Testis (tissue), 3 donors: ENCODE measurements around the gene SLC29A1. TPM values are rescaled to one million over a fixed set of nuclear protein-coding genes. Genes with fewer than 3 reads are reported as not detected.

ENCODE experiments used
- DNase-seq: peaks from one replicate; pipeline ENCODE4 v3.0.0-alpha.2; 2019
- H3K27ac ChIP-seq, 2 donors: fragments of 200-600 bp; sonication (generic); one replicate each; pipeline ENCODE4 v1.5.1; 2019
- H3K27me3 ChIP-seq: fragments of 200-600 bp; sonication (generic); one replicate; pipeline ENCODE4 v1.5.1; 2019
- H3K36me3 ChIP-seq: fragments of 200-600 bp; sonication (generic); one replicate; pipeline ENCODE4 v1.5.1; 2017; ENCODE audit warnings: low read depth; ENCODE audit errors: missing control alignments
- H3K4me1 ChIP-seq: fragments of 200-600 bp; sonication (generic); one replicate; pipeline ENCODE4 v1.5.1; 2019
- H3K4me3 ChIP-seq, 2 donors: fragments of 200-600 bp; sonication (generic); one replicate each; pipeline ENCODE4 v1.5.1; 2017 to 2019
- H3K9me3 ChIP-seq: fragments of 200-600 bp; sonication (generic); one replicate; pipeline ENCODE4 v1.5.1; 2017
- POLR2A ChIP-seq: fragments of 450-650 bp; IDR thresholded peaks from one replicate; pipeline ENCODE4 v1.6.1; 2017; ENCODE audit warnings: antibody characterized with exemption, mild to moderate bottlenecking, moderate library complexity
- WGBS, 2 donors: methylation state at CpG; one replicate each; pipeline ENCODE4 v1.1.5; 2018; 5-methylcytosine and 5-hydroxymethylcytosine counted together
- intact Hi-C: fragments of 100-400 bp; cut with DNase I; formaldehyde crosslinking; loops from one replicate; pipeline ENCODE4 v1.15.1; 2023; ENCODE audit warnings: low total_unique reads
- polyA plus RNA-seq: library from polyadenylated mRNA; stranded (reverse); fragments of 350-450 nt; fragmentation: Illumina TruSeq; extraction: RNeasy Lipid Tissue Mini Kit (QIAGEN cat#74804); gene quantifications from one replicate; pipeline ENCODE4 v1.2.3, GENCODE V29; 2014; ENCODE audit warnings: low read depth, low replicate concordance; ENCODE audit not compliant: insufficient read depth
- total RNA-seq, 2 donors: library from RNA; depleted of rRNA; stranded (reverse); fragments of >200 nt; gene quantifications; one replicate each; pipeline ENCODE4 v1.2.3, GENCODE V29; 2016
- TF ChIP-seq, protein P1 (sequence below), 3 experiments: fragments of 450-650 bp in 2 of 3; fragments of 200-600 bp in 1 of 3; sonication (generic) in 1 of 3; IDR thresholded peaks; one replicate each; pipeline ENCODE4 v1.5.1; 2016 to 2019; ENCODE audit warnings: antibody characterized with exemption in 3 of 3, mild to moderate bottlenecking in 2 of 3, moderate library complexity in 1 of 3

The SLC29A1 gene
- total and polyA plus RNA-seq, 3 donors from 2014 or later, result 41.2 to 70.0 (median 51.3) TPM

DNA sequence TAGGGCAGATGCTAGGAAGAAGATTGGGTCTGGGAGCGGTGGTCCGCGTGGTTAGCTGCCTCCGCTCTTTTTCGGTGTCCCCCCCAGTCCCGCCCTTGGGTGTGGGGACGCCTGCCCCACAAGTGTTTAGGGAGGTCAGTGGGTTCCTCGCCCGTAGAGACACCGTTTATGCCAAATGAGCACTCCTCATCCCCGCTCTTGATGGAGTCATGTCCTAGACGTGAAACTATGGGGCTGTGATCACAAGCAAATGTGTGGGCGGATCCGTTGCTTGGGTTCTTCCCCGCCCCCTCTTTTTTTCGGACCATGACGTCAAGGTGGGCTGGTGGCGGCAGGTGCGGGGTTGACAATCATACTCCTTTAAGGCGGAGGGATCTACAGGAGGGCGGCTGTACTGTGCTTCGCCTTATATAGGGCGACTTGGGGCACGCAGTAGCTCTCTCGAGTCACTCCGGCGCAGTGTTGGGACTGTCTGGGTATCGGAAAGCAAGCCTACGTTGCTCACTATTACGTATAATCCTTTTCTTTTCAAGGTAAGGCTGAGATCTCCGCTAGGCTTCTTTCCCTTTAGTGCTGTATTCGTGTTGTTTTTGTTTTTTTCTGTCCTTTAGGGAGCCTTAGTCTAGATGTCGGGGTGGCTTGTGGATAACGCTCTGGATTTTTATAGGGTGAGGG, 23.4 kb downstream of the SLC29A1 start, which contains the start of gene HSP90AB1:
Gene HSP90AB1 (plus strand): TSS at position 439 of the 675 bp plus-strand sequence. CDS start 1,529 bp downstream, outside the sequence.
- 0 to 1% methylated on average over 32 to 33 of the region's 34 CpGs for WGBS, 2 donors

DNA sequence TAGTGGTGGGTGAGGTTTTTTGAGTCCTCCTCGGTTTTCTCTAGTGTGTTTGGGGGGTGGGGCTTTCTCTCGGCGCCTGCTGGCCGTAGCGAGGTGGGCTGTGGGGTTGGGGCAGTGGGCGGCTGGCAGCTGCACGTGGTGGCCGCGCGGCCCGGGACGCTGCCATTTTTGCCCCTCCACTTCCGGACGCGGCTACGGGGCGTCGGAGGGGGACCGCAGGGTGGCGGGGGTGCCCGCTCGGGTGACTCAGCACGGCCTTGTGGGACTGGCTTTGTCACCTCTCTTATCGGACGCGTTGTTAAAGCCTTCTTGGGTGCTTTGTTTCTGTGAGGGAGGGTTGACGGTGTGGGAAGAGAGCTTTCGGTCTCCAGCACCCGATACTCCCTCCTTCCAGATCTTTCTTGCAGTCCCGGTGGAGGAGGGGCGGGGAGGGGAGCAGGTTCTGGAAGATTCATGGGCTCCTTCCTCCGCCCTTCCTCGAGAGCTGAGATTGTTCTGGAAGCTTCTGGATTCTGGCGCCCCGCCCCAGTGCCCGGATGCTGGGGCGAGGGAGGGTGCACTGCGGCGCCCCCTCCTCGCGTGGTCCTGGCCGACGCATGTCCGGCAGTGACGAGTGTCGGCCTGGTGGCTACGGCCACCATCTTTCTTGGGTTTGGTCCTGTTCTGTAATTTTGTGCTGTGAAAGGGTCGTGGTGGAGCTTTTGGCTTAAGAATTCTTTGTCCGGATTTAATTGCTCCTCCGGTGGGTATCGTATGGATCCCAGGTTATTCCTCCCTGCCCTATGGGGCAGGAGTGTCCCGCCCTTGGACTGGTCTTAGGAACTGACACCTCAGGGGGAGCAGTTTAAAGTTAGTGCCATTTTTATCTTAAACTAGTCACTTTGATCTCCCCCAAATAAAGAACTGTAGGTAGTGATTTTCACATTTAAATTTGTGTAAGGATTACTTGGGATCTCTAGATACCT, 24.2 kb downstream of the SLC29A1 start:
- TF ChIP-seq, protein P1, sequence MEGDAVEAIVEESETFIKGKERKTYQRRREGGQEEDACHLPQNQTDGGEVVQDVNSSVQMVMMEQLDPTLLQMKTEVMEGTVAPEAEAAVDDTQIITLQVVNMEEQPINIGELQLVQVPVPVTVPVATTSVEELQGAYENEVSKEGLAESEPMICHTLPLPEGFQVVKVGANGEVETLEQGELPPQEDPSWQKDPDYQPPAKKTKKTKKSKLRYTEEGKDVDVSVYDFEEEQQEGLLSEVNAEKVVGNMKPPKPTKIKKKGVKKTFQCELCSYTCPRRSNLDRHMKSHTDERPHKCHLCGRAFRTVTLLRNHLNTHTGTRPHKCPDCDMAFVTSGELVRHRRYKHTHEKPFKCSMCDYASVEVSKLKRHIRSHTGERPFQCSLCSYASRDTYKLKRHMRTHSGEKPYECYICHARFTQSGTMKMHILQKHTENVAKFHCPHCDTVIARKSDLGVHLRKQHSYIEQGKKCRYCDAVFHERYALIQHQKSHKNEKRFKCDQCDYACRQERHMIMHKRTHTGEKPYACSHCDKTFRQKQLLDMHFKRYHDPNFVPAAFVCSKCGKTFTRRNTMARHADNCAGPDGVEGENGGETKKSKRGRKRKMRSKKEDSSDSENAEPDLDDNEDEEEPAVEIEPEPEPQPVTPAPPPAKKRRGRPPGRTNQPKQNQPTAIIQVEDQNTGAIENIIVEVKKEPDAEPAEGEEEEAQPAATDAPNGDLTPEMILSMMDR (IDR thresholded peaks at IDR 0.05), result peak in 1 of 3 experiments; percentile 1
- no peak for TF ChIP-seq POLR2A
- H3K4me3 ChIP-seq, result peak overlapping the region; percentile 100
- H3K27me3 ChIP-seq, result no peaks in the 10 kb centered on the region
- intact Hi-C loops, result no loop called here
- H3K27ac ChIP-seq, result peak overlapping the region; percentile 100
- peak; percentile 78 for DNase-seq
- peaks cover 9% of the 10 kb centered on the region for H3K4me1 ChIP-seq
- no peaks in the 10 kb centered on the region for H3K9me3 ChIP-seq
- 0 to 1% methylated on average over 19 to 52 of the region's 52 CpGs for WGBS, 2 donors
- H3K36me3 ChIP-seq, result no peaks in the 10 kb centered on the region

More for the DNA sequence above, 23.4 kb downstream of the SLC29A1 start, which contains the start of gene HSP90AB1:
- H3K4me3 ChIP-seq, result peak within 1 kb of the TSS; percentile 100
- H3K36me3 ChIP-seq, result no peaks in the 10 kb centered on the region
- no peaks in the 10 kb centered on the region for H3K27me3 ChIP-seq
- TF ChIP-seq, protein P1 (IDR thresholded peaks at IDR 0.05), result peak in 2 of 3 experiments; percentile 16 to 27
- TF ChIP-seq POLR2A, result peak; percentile 75
- intact Hi-C loops, result no loop called here
- DNase-seq, result peak; percentile 98
- H3K9me3 ChIP-seq, result no peaks in the 10 kb centered on the region
- H3K4me1 ChIP-seq, result peaks cover 9% of the 10 kb centered on the region
- peak within 1 kb of the TSS; percentile 100 for H3K27ac ChIP-seq

- TF ChIP-seq, protein P1 (IDR thresholded peaks at IDR 0.05), result no peak
- no peak for TF ChIP-seq POLR2A
- no peaks in the 10 kb centered on the region for H3K36me3 ChIP-seq
- 22 to 30% methylated on average over 1 of the region's 1 CpG for WGBS, 2 donors
- no peaks in the 10 kb centered on the region for H3K27me3 ChIP-seq
- H3K4me3 ChIP-seq, result peak overlapping the region in 1 of 2 donors; percentile 100
- intact Hi-C loops, result no loop called here
- H3K27ac ChIP-seq, result peak overlapping the region; percentile 100
- peaks cover 9% of the 10 kb centered on the region for H3K4me1 ChIP-seq
- no peak for DNase-seq
- no peaks in the 10 kb centered on the region for H3K9me3 ChIP-seq
Measured at GRCh38 chr6:44248579-44248978, 25.2 kb downstream of the SLC29A1 start.

DNA sequence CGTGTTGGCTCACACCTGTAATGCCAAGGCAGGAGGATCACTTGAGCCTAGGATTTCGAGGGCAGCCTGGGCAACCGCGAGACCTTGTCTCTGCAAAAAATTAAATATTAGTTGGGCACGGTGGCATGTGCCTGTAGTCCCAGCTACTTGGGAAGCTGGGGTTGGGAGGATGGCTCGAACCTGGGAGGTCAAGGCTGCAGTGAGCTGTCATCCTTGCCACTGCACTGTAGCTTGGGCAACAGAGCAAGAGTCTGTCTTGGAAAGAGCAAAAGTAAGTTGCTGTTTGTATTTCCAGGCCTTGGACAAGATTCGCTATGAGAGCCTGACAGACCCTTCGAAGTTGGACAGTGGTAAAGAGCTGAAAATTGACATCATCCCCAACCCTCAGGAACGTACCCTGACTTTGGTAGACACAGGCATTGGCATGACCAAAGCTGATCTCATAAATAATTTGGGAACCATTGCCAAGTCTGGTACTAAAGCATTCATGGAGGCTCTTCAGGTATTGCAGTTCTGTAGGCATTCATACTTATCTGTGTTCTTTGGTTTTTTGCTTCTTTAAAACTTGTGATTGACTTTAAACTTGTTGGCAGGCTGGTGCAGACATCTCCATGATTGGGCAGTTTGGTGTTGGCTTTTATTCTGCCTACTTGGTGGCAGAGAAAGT, 25.8 kb downstream of the SLC29A1 start:
- H3K36me3 ChIP-seq, result no peaks in the 10 kb centered on the region

More for the DNA sequence above, 25.8 kb downstream of the SLC29A1 start:
- Histone ChIP-seq H3K4me3 (no peak overlapping the region), H3K4me1 (peaks cover 9% of the 10 kb centered on the region), H3K27ac (peak overlapping the region in 1 of 2 donors; percentile 100), H3K27me3 (no peaks in the 10 kb centered on the region), H3K9me3 (no peaks in the 10 kb centered on the region)
- intact Hi-C loops, result no loop called here
- TF ChIP-seq, protein P1 (IDR thresholded peaks at IDR 0.05), result no peak
- TF ChIP-seq POLR2A, result no peak
- 53 to 69% methylated on average over 9 of the region's 9 CpGs for WGBS, 2 donors
- no peak for DNase-seq
